Measurements from ENCODE around the gene PRELID3B. TPM values are rescaled to one million over a fixed set of nuclear protein-coding genes. Genes with fewer than 3 reads are reported as not detected.
A peak's percentile ranks its signal among the peaks of the same experiment; 100 is the strongest.

Gene PRELID3B
- total RNA-seq, 1 donor from 2014 or later = 78.8 TPM

DNA sequence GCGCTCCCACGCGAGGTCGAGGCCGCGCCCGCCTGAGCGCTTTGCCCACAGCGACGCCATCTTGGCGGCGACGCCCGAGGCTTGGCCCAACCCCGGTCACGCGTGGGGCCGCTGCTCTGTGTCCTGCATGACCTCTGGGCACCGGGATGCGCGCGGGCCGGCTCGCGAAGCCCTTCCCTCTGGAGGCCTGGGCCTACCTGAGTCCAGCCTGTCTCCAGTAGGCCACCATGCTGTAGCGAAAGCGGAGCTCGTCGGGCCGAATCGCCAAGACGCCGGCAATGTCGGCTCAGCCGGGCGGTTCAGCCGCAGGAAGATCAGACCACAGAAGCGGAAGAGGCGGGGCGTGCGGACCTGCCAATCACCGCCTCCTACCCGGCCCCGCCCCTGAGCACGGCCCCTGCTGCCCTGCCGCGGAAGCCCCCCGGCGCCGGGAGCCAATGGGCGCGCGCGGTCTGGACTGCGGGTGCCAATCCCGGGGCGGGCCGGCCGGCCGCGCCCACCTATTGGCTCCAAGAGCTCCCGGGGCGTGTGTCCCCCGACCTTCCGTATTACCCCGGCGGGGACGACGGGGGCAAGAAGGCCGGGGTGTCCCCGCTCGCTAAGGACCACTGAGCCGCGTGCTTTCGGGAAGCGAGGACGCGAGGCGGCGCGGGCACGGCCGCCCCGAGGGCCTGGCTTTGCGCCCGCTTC, 10.4 kb downstream of the PRELID3B start, which contains the start of gene ATP5F1E:
TSS of gene ATP5F1E (minus strand) at position 313 of the 690 bp plus-strand sequence. CDS start at position 229, 84 bp downstream.
- Histone ChIP-seq H3K4me1 (peaks cover 33% of the 10 kb centered on the region), H3K4me3 (peak within 1 kb of the TSS; percentile 68), H4K20me1 (ENCODE audit: low read depth) (peaks cover 38% of the 10 kb centered on the region), H3K79me2 (ENCODE audit: low read depth) (peaks cover 49% of the 10 kb centered on the region), H3K36me3 (peaks cover 13% of the 10 kb centered on the region), H2AFZ (replicated peaks) (peak within 1 kb of the TSS; percentile 71), H3K9ac (peak within 1 kb of the TSS; percentile 77), H3K4me2 (peak within 1 kb of the TSS; percentile 92), H3K27me3 (no peaks in the 10 kb centered on the region), H3K9me3 (ENCODE audit: low read depth) (no peaks in the 10 kb centered on the region), H3K27ac (peak within 1 kb of the TSS; percentile 26), H3F3A (ENCODE audit: low read depth) (peaks cover 19% of the 10 kb centered on the region)
- peak; percentile 98 for DNase-seq (ENCODE audit: low spot score)
- TF ChIP-seq EZH2phosphoT487 (IDR thresholded peaks at IDR 0.05) = no peak
- TF ChIP-seq EZH2 (IDR thresholded peaks at IDR 0.05) = no peak
- TF ChIP-seq, protein P1, sequence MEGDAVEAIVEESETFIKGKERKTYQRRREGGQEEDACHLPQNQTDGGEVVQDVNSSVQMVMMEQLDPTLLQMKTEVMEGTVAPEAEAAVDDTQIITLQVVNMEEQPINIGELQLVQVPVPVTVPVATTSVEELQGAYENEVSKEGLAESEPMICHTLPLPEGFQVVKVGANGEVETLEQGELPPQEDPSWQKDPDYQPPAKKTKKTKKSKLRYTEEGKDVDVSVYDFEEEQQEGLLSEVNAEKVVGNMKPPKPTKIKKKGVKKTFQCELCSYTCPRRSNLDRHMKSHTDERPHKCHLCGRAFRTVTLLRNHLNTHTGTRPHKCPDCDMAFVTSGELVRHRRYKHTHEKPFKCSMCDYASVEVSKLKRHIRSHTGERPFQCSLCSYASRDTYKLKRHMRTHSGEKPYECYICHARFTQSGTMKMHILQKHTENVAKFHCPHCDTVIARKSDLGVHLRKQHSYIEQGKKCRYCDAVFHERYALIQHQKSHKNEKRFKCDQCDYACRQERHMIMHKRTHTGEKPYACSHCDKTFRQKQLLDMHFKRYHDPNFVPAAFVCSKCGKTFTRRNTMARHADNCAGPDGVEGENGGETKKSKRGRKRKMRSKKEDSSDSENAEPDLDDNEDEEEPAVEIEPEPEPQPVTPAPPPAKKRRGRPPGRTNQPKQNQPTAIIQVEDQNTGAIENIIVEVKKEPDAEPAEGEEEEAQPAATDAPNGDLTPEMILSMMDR (IDR thresholded peaks at IDR 0.05) = no peak
- Mint-ChIP-seq H3K27ac (peak within 1 kb of the TSS; percentile 91), H3K9me3 (no peaks in the 10 kb centered on the region), H3K36me3 (peaks cover 20% of the 10 kb centered on the region), H3K4me3 (peak within 1 kb of the TSS; percentile 96), H3K4me1 (peaks cover 47% of the 10 kb centered on the region), H3K27me3 (ENCODE audit: insufficient read depth, low read depth) (no peaks in the 10 kb centered on the region)

- Histone ChIP-seq H3K36me3 (peaks cover 14% of the 10 kb centered on the region), H3K4me1 (peaks cover 33% of the 10 kb centered on the region), H2AFZ (replicated peaks) (peak overlapping the region; percentile 71), H4K20me1 (ENCODE audit: low read depth) (peaks cover 44% of the 10 kb centered on the region), H3K27me3 (no peaks in the 10 kb centered on the region), H3K4me3 (peak overlapping the region; percentile 68), H3K9me3 (ENCODE audit: low read depth) (no peaks in the 10 kb centered on the region), H3K9ac (peak overlapping the region; percentile 77), H3F3A (ENCODE audit: low read depth) (peaks cover 19% of the 10 kb centered on the region), H3K79me2 (ENCODE audit: low read depth) (peaks cover 55% of the 10 kb centered on the region), H3K4me2 (peak overlapping the region; percentile 92), H3K27ac (no peak overlapping the region)
- TF ChIP-seq EZH2phosphoT487 (IDR thresholded peaks at IDR 0.05) (no peak), EZH2 (IDR thresholded peaks at IDR 0.05) (no peak)
- TF ChIP-seq, protein P1 (IDR thresholded peaks at IDR 0.05) = no peak
- no peak for DNase-seq (ENCODE audit: low spot score)
- peaks cover 50% of the 10 kb centered on the region for H3K4me1 Mint-ChIP-seq
- peaks cover 16% of the 10 kb centered on the region for H3K36me3 Mint-ChIP-seq
- H3K27me3 Mint-ChIP-seq (ENCODE audit: insufficient read depth, low read depth) = no peaks in the 10 kb centered on the region
- H3K4me3 Mint-ChIP-seq = peak overlapping the region; percentile 93
- no peak overlapping the region for H3K27ac Mint-ChIP-seq
- H3K9me3 Mint-ChIP-seq = no peaks in the 10 kb centered on the region
Measured at GRCh38 chr20:59031564-59032022, 11.0 kb downstream of the PRELID3B start.

- TF ChIP-seq EZH2 (IDR thresholded peaks at IDR 0.05) = no peak
- TF ChIP-seq EZH2phosphoT487 (IDR thresholded peaks at IDR 0.05) = no peak
- TF ChIP-seq, protein P1 (IDR thresholded peaks at IDR 0.05) = no peak
- no peak overlapping the region for H3K27ac Mint-ChIP-seq
- H3K9me3 Mint-ChIP-seq = no peaks in the 10 kb centered on the region
- Histone ChIP-seq H3F3A (ENCODE audit: low read depth) (peaks cover 19% of the 10 kb centered on the region), H3K9ac (no peak overlapping the region), H3K79me2 (ENCODE audit: low read depth) (peaks cover 60% of the 10 kb centered on the region), H3K4me2 (peak overlapping the region; percentile 92), H3K9me3 (ENCODE audit: low read depth) (no peaks in the 10 kb centered on the region), H2AFZ (replicated peaks) (no peak overlapping the region), H3K27me3 (no peaks in the 10 kb centered on the region), H3K27ac (no peak overlapping the region), H3K4me3 (peak overlapping the region; percentile 68), H3K4me1 (peaks cover 33% of the 10 kb centered on the region), H4K20me1 (ENCODE audit: low read depth) (peaks cover 48% of the 10 kb centered on the region), H3K36me3 (peaks cover 14% of the 10 kb centered on the region)
- peak overlapping the region; percentile 93 for H3K4me3 Mint-ChIP-seq
- peaks cover 16% of the 10 kb centered on the region for H3K36me3 Mint-ChIP-seq
- H3K27me3 Mint-ChIP-seq (ENCODE audit: insufficient read depth, low read depth) = no peaks in the 10 kb centered on the region
- no peak for DNase-seq (ENCODE audit: low spot score)
- H3K4me1 Mint-ChIP-seq = peaks cover 53% of the 10 kb centered on the region
Measured at GRCh38 chr20:59030911-59031563, 11.5 kb downstream of the PRELID3B start.

Data from neural progenitor cell (in vitro differentiated cells).